Endothelial cell of umbilical vein (primary cell): Measurements from ENCODE around the gene CLPSL2. TPM values are rescaled to one million over a fixed set of nuclear protein-coding genes. Genes with fewer than 3 reads are reported as not detected.
A peak's percentile ranks its signal among the peaks of the same experiment; 100 is the strongest.

Experiments
- BruUV-seq: library from RNA; stranded (reverse); fragments of 400-500 nt; replicated peaks from 2 replicates; lab custom pipeline; 2021; lab: Mats Ljungman, UMichigan
- CTCF ChIA-PET: fragments of 300-600, 350-600 bp; sonication (Branson Sonifier 250); formaldehyde crosslinking; loops from one replicate; lab custom pipeline; 2021; ENCODE audit warnings: antibody characterized with exemption, inconsistent platforms; lab: Charles Lee
- POLR2A ChIA-PET: fragments of 300-600, 350-600 bp; sonication (Branson Sonifier 250); formaldehyde crosslinking; loops from one replicate; lab custom pipeline; 2021; ENCODE audit warnings: antibody characterized with exemption, inconsistent platforms; lab: Charles Lee
- DNase-seq: peaks from one replicate; pipeline ENCODE4 v3.0.0-alpha.2; 2011; ENCODE audit warnings: low read depth, low spot score
- FAIRE-seq: peaks from 2 replicates; lab custom pipeline; 2011; peaks lifted over from hg19 to GRCh38; lab: Jason Lieb, UNC
- H2AFZ ChIP-seq: 2 replicates; pipeline ENCODE4 v1.6.0; 2012; ENCODE audit warnings: low read depth, low read length, control low read depth, inconsistent platforms
- H3K27ac ChIP-seq: 2 replicates; pipeline ENCODE4 v1.5.1; 2011; ENCODE audit warnings: low read depth, mild to moderate bottlenecking, control low read depth, low read length, moderate library complexity; ENCODE audit not compliant: insufficient read depth
- H3K27me3 ChIP-seq, 2 experiments: 2 replicates each; pipeline versions ENCODE4 v1.6.0 to v1.6.1; 2011; ENCODE audit warnings: low read length in 2 of 2, mixed read lengths in 1 of 2; ENCODE audit not compliant: control insufficient read depth in 2 of 2, insufficient read depth in 2 of 2
- H3K36me3 ChIP-seq, 2 experiments: 2 replicates in 1 of 2; 3 replicates in 1 of 2; pipeline ENCODE4 v1.5.1; 2011; ENCODE audit warnings: low read length in 2 of 2, mild to moderate bottlenecking in 1 of 2, moderate library complexity in 1 of 2; ENCODE audit not compliant: control insufficient read depth in 2 of 2, insufficient read depth in 2 of 2; ENCODE audit errors: extremely low read depth in 1 of 2
- H3K4me1 ChIP-seq: 3 replicates; pipeline ENCODE4 v1.5.1; 2011; ENCODE audit warnings: mild to moderate bottlenecking, low read length; ENCODE audit not compliant: control insufficient read depth, insufficient read depth; ENCODE audit errors: extremely low read depth
- H3K4me2 ChIP-seq: 2 replicates; pipeline ENCODE4 v1.6.1; 2011; ENCODE audit warnings: low read length, control low read depth, mixed read lengths; ENCODE audit not compliant: insufficient read depth
- H3K4me3 ChIP-seq, 3 experiments: fragments of 200-600 bp in 1 of 3; sonication (generic), shearing (Covaris generic) in 1 of 3; replicated peaks in 1 of 3; 2 replicates each; pipeline ENCODE4 v1.5.1; 2011 to 2016; ENCODE audit warnings: control low read depth in 3 of 3, low read length in 3 of 3, mild to moderate bottlenecking in 2 of 3, inconsistent platforms in 1 of 3, low read depth in 1 of 3, moderate library complexity in 1 of 3; ENCODE audit not compliant: insufficient read depth in 1 of 3
- H3K79me2 ChIP-seq: 2 replicates; pipeline ENCODE4 v1.6.0; 2012; ENCODE audit warnings: low read length, inconsistent platforms; ENCODE audit not compliant: control insufficient read depth, insufficient read depth
- H3K9ac ChIP-seq: replicated peaks from 2 replicates; pipeline ENCODE3; 2011; ENCODE audit warnings: low read length, control low read depth; ENCODE audit not compliant: insufficient read depth; ENCODE audit errors: extremely low read depth
- H3K9me1 ChIP-seq: replicated peaks from 3 replicates; pipeline ENCODE4 v1.6.0; 2011; ENCODE audit warnings: mild to moderate bottlenecking, low read length; ENCODE audit not compliant: control insufficient read depth, insufficient read depth; ENCODE audit errors: extremely low read depth
- H3K9me3 ChIP-seq: replicated peaks from 2 replicates; pipeline ENCODE4 v1.5.1; 2012; ENCODE audit warnings: low read length, inconsistent platforms; ENCODE audit not compliant: control insufficient read depth, insufficient read depth
- H4K20me1 ChIP-seq: replicated peaks from 2 replicates; pipeline ENCODE3; 2011; ENCODE audit warnings: mild to moderate bottlenecking, low read length; ENCODE audit not compliant: control insufficient read depth, insufficient read depth; ENCODE audit errors: extremely low read depth
- CTCF ChIP-seq, 2 donors: IDR thresholded peaks; 1 replicate in 1 of 2; 2 replicates in 1 of 2; pipeline ENCODE4 v1.5.1; 2011; ENCODE audit warnings: low read length in 2 of 2, mild to moderate bottlenecking in 2 of 2, moderate library complexity in 2 of 2, control low read depth in 1 of 2, inconsistent platforms in 1 of 2, low read depth in 1 of 2; ENCODE audit not compliant: insufficient read depth in 1 of 2; ENCODE audit errors: extremely low read depth in 1 of 2
- EZH2 ChIP-seq: IDR thresholded peaks from 2 replicates; pipeline ENCODE4 v1.6.1; 2012; ENCODE audit warnings: borderline replicate concordance, low read depth, mild to moderate bottlenecking, moderate library complexity, low read length, inconsistent platforms; ENCODE audit not compliant: severe bottlenecking
- FOS ChIP-seq: IDR thresholded peaks from 2 replicates; pipeline ENCODE4 v1.6.1; 2011; ENCODE audit warnings: mild to moderate bottlenecking, low read length, moderate library complexity, borderline replicate concordance; ENCODE audit not compliant: insufficient read depth
- GATA2 ChIP-seq: IDR thresholded peaks from 2 replicates; pipeline ENCODE4 v1.7.0; 2011; ENCODE audit warnings: low read depth, mild to moderate bottlenecking, moderate library complexity, mixed read lengths, low read length; ENCODE audit not compliant: insufficient read length, insufficient read depth
- JUN ChIP-seq: IDR thresholded peaks from 2 replicates; pipeline ENCODE4 v1.6.1; 2011; ENCODE audit warnings: borderline replicate concordance, low read depth; ENCODE audit not compliant: insufficient read length, insufficient read depth
- MAX ChIP-seq: IDR thresholded peaks from 2 replicates; pipeline ENCODE4 v1.6.1; 2011; ENCODE audit not compliant: insufficient read depth, insufficient read length
- MYC ChIP-seq: IDR thresholded peaks from one replicate; pipeline ENCODE4 v1.6.1; 2011; ENCODE audit warnings: mild to moderate bottlenecking, low read depth, low read length
- POLR2A ChIP-seq: IDR thresholded peaks from 2 replicates; pipeline ENCODE4 v1.6.1; 2012; ENCODE audit warnings: low read depth, mild to moderate bottlenecking, control low read depth, low read length
- POLR2AphosphoS5 ChIP-seq: IDR thresholded peaks from 2 replicates; pipeline ENCODE4 v1.6.1; 2012; ENCODE audit warnings: low read depth, mild to moderate bottlenecking, control low read depth, low read length, moderate library complexity; ENCODE audit not compliant: insufficient read depth
- dilution Hi-C: fragments of 300-500 bp; cut with MboI; formaldehyde crosslinking; loops from one replicate; pipeline ENCODE4 v1.15.0; 2019; ENCODE audit warnings: low sequenced_read_pairs; ENCODE audit not compliant: extremely low pct_ligation_motif_present
- intact Hi-C: fragments of 100-400 bp; cut with micrococcal nuclease; formaldehyde crosslinking; loops from one replicate; pipeline ENCODE4 v1.10.0; 2022
- polyA plus RNA-seq, 4 experiments: library from polyadenylated mRNA; depleted of rRNA in 3 of 4; stranded (reverse) in 3 of 4; unstranded in 1 of 4; fragments of >200 nt; gene quantifications; 2 replicates each; pipeline versions ENCODE4 v1.2.1 to v1.2.3, GENCODE V29; 2011 to 2012; ENCODE audit warnings: missing spikeins in 1 of 4
- total RNA-seq: library from RNA; stranded (reverse); gene quantifications from 2 replicates; pipeline ENCODE4 v1.2.3, GENCODE V29; 2021

CLPSL2 gene
- total and polyA plus RNA-seq, 2 donors (not counting 3 experiments of a cell fraction or from before 2014, with no cell fraction given): not detected

- H3K9me3 ChIP-seq: no peaks in the 10 kb centered on the region
- dilution Hi-C loops (no loop called here), intact Hi-C loops (loop anchor here (1.0 to 10.0 kb wide), 5 partner anchors 44 to 437 kb away; partner anchors contain the start of genes DEF6 and FKBP5)
- H3K9ac ChIP-seq: peak overlapping the region; percentile 93
- no peaks in the 10 kb centered on the region for H3K27me3 ChIP-seq
- TSS peak; percentile 68 for BruUV-seq
- H3K36me3 ChIP-seq: no peaks in the 10 kb centered on the region
- H3K27ac ChIP-seq: peak overlapping the region; percentile 88
- H3K79me2 ChIP-seq: no peaks in the 10 kb centered on the region
- peak overlapping the region; percentile 56 for H2AFZ ChIP-seq
- ChIA-PET POLR2A (no interaction called here), CTCF (interaction anchor here (0.7 to 2.4 kb wide), 13 partner anchors 12 to 451 kb away, joined by 3 to 9 read pairs (median 4); partner anchors contain the start of gene LHFPL5)
- DNase-seq (peak; percentile 87), FAIRE-seq (peak; percentile 98)
- H3K4me3 ChIP-seq: peak overlapping the region; percentile 51 to 73 (median 61)
- no peaks in the 10 kb centered on the region for H4K20me1 ChIP-seq
- peak overlapping the region; percentile 74 for H3K4me2 ChIP-seq
- no peaks in the 10 kb centered on the region for H3K9me1 ChIP-seq
- H3K4me1 ChIP-seq: peaks cover 34% of the 10 kb centered on the region
- TF ChIP-seq CTCF (IDR thresholded peaks at IDR 0.05; ENCODE audit: extremely low read depth in 1 of 2, insufficient read depth in 1 of 2, low read depth in 1 of 2, low read length in 2 of 2) (peak; percentile 5 to 28), POLR2A (peak; percentile 75), POLR2AphosphoS5 (peak; percentile 96), MAX (peak; percentile 74), EZH2 (no peak), MYC (no peak), GATA2 (peak; percentile 18), FOS (no peak), JUN (no peak)
Measured at GRCh38 chr6:35731736-35732532, 44.5 kb upstream of the CLPSL2 start.
